SK-N-MC (cell line): Measurements from ENCODE around the gene ELOVL6.

Experiments used
- DNase-seq: peaks from one replicate; pipeline ENCODE4 v3.0.0-alpha.2; 2011; ENCODE audit warnings: low read depth, low spot score
- H3K27ac ChIP-seq: fragments of 200-600 bp; sonication (generic); 2 replicates; pipeline ENCODE4 v1.5.1; 2016; ENCODE audit warnings: mixed run types
- H3K36me3 ChIP-seq: fragments of 200-600 bp; sonication (generic); 2 replicates; pipeline ENCODE4 v1.6.1; 2017; ENCODE audit warnings: antibody characterized with exemption, low read length, mixed read lengths; ENCODE audit not compliant: insufficient read depth
- H3K4me3 ChIP-seq: fragments of 200-600 bp; sonication (generic); 2 replicates; pipeline ENCODE4 v1.5.1; 2016
- H3K9ac ChIP-seq: fragments of 200-600 bp; sonication (generic); 2 replicates; pipeline ENCODE4 v1.8.0; 2017; ENCODE audit warnings: mixed run types, mixed read lengths; ENCODE audit not compliant: insufficient read length
- H3K9me3 ChIP-seq: fragments of 200-600 bp; sonication (generic); 2 replicates; pipeline ENCODE4 v1.6.1; 2017; ENCODE audit warnings: low read depth, mild to moderate bottlenecking, antibody characterized with exemption, low read length, moderate library complexity, mixed read lengths
- EZH2 ChIP-seq: fragments of 200-600 bp; sonication (generic); IDR thresholded peaks from one replicate; pipeline ENCODE4 v1.6.1; 2017; ENCODE audit warnings: antibody characterized with exemption
- FOXP2 ChIP-seq: optimal IDR thresholded peaks from 2 replicates; pipeline ENCODE3; 2011; ENCODE audit warnings: mild to moderate bottlenecking, moderate library complexity; ENCODE audit not compliant: insufficient read depth; ENCODE audit errors: extremely low read length, control extremely low read depth
- POLR2AphosphoS5 ChIP-seq: IDR thresholded peaks from 2 replicates; pipeline ENCODE4 v1.6.1; 2012; ENCODE audit warnings: mild to moderate bottlenecking, low read depth, low read length, borderline replicate concordance

Gene ELOVL6

GRCh38 chr4:110149089-110149488 lies 49.3 kb downstream of the ELOVL6 start:
- H3K27ac ChIP-seq = no peak overlapping the region
- H3K9ac ChIP-seq = no peak overlapping the region
- H3K4me3 ChIP-seq = no peak overlapping the region
- H3K36me3 ChIP-seq = no peaks in the 10 kb centered on the region
- DNase-seq = no peak
- TF ChIP-seq EZH2 = no peak
- TF ChIP-seq FOXP2 = no peak
- TF ChIP-seq POLR2AphosphoS5 = no peak
- H3K9me3 ChIP-seq = no peaks in the 10 kb centered on the region

- Histone ChIP-seq H3K4me3 (no peak overlapping the region), H3K9ac (no peak overlapping the region), H3K9me3 (no peaks in the 10 kb centered on the region), H3K36me3 (no peaks in the 10 kb centered on the region), H3K27ac (no peak overlapping the region)
- no peak for TF ChIP-seq POLR2AphosphoS5
- TF ChIP-seq FOXP2 = no peak
- TF ChIP-seq EZH2 = no peak
- no peak for DNase-seq
These were observed 56.0 kb downstream of the ELOVL6 start for GRCh38 chr4:110142461-110142860.

GRCh38 chr4:110139815-110140214 lies 58.6 kb downstream of the ELOVL6 start:
- TF ChIP-seq POLR2AphosphoS5 (no peak), EZH2 (no peak), FOXP2 (no peak)
- no peaks in the 10 kb centered on the region for H3K36me3 ChIP-seq
- H3K9me3 ChIP-seq = no peaks in the 10 kb centered on the region
- no peak overlapping the region for H3K27ac ChIP-seq
- H3K9ac ChIP-seq = no peak overlapping the region
- DNase-seq = no peak
- H3K4me3 ChIP-seq = no peak overlapping the region

- Histone ChIP-seq H3K9ac (no peak overlapping the region), H3K36me3 (no peaks in the 10 kb centered on the region), H3K27ac (no peak overlapping the region), H3K9me3 (no peaks in the 10 kb centered on the region), H3K4me3 (no peak overlapping the region)
- no peak for TF ChIP-seq EZH2
- TF ChIP-seq POLR2AphosphoS5 = no peak
- no peak for TF ChIP-seq FOXP2
- no peak for DNase-seq
These were observed 59.3 kb downstream of the ELOVL6 start for GRCh38 chr4:110139111-110139510.

- no peak for TF ChIP-seq EZH2
- TF ChIP-seq FOXP2 = no peak
- TF ChIP-seq POLR2AphosphoS5 = no peak
- no peaks in the 10 kb centered on the region for H3K36me3 ChIP-seq
- H3K4me3 ChIP-seq = no peak overlapping the region
- H3K9ac ChIP-seq = no peak overlapping the region
- no peak for DNase-seq
- no peak overlapping the region for H3K27ac ChIP-seq
- H3K9me3 ChIP-seq = no peaks in the 10 kb centered on the region
These were observed 59.9 kb downstream of the ELOVL6 start for GRCh38 chr4:110138551-110138950.

GRCh38 chr4:110137829-110138228 lies 60.6 kb downstream of the ELOVL6 start:
- Histone ChIP-seq H3K27ac (no peak overlapping the region), H3K4me3 (no peak overlapping the region), H3K9me3 (no peaks in the 10 kb centered on the region), H3K9ac (no peak overlapping the region), H3K36me3 (no peaks in the 10 kb centered on the region)
- DNase-seq = no peak
- no peak for TF ChIP-seq FOXP2

- H3K36me3 ChIP-seq = no peaks in the 10 kb centered on the region
- no peak overlapping the region for H3K27ac ChIP-seq
- TF ChIP-seq EZH2 (no peak), FOXP2 (no peak), POLR2AphosphoS5 (no peak)
- H3K9me3 ChIP-seq = no peaks in the 10 kb centered on the region
- no peak overlapping the region for H3K9ac ChIP-seq
- no peak for DNase-seq
- H3K4me3 ChIP-seq = no peak overlapping the region
These were observed 62.9 kb downstream of the ELOVL6 start for GRCh38 chr4:110135523-110135922.

- TF ChIP-seq FOXP2 = no peak
- TF ChIP-seq EZH2 = no peak
- TF ChIP-seq POLR2AphosphoS5 = no peak
- no peaks in the 10 kb centered on the region for H3K36me3 ChIP-seq
- no peaks in the 10 kb centered on the region for H3K9me3 ChIP-seq
- H3K27ac ChIP-seq = no peak overlapping the region
- no peak overlapping the region for H3K9ac ChIP-seq
- DNase-seq = no peak
- H3K4me3 ChIP-seq = no peak overlapping the region
These were observed 63.3 kb downstream of the ELOVL6 start for GRCh38 chr4:110135076-110135475.

GRCh38 chr4:110134269-110134869 lies 64.0 kb downstream of the ELOVL6 start:
- Histone ChIP-seq H3K27ac (no peak overlapping the region), H3K9me3 (no peaks in the 10 kb centered on the region), H3K9ac (no peak overlapping the region), H3K36me3 (no peaks in the 10 kb centered on the region), H3K4me3 (no peak overlapping the region)
- DNase-seq = no peak
- TF ChIP-seq FOXP2 (no peak), POLR2AphosphoS5 (no peak), EZH2 (no peak)
